ENCODE measurements around the gene RRP1.

RRP1 gene

DNA sequence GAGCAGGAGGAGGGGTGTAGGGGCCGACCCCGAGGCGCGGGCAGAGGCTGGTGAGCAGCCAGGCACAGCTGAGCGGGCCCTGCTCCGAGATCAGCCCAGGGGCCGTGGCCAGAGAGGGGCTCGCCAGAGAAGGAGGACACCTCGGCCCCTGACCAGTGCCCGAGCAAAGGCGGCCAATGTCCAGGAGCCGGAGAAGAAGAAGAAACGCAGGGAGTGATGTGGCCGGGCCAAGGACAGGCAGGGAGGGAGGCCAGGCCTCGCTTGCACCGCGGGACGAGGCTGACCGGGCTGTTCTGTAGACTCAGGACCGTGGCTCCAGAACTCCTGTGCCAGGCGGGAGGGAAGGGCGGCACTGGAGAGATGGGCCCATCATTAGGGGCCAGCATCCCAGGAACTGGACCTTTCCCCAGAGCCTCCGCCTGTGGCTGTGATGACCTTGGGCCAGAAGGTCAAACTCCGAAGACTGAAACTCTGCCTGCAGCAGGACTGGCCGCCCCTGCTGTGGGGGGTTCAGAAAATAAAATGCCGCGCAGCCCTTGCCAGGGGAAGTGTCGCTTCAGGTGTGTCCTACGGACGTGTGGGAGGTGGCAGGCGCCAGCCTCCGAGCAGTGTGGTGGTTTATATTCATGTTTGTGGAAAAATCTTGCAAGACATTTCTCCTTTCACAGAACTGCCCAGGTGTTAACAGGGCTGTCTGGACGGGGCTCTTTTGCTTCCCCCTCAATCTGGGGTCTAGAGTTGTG is 14.4 kb downstream of the RRP1 start:
- no peak for DNase-seq

GRCh38 chr21:43805275-43805800 is 16.0 kb downstream of the RRP1 start:
- DNase-seq: no peak

GRCh38 chr21:43806017-43806710 is 16.8 kb downstream of the RRP1 start:
- DNase-seq: no peak

- no peak for DNase-seq
These were observed 19.0 kb downstream of the RRP1 start for GRCh38 chr21:43808367-43808766.

GRCh38 chr21:43808832-43809251 is 19.5 kb downstream of the RRP1 start:
- DNase-seq: no peak

GRCh38 chr21:43809346-43809799 is 20.0 kb downstream of the RRP1 start:
- no peak for DNase-seq

DNA sequence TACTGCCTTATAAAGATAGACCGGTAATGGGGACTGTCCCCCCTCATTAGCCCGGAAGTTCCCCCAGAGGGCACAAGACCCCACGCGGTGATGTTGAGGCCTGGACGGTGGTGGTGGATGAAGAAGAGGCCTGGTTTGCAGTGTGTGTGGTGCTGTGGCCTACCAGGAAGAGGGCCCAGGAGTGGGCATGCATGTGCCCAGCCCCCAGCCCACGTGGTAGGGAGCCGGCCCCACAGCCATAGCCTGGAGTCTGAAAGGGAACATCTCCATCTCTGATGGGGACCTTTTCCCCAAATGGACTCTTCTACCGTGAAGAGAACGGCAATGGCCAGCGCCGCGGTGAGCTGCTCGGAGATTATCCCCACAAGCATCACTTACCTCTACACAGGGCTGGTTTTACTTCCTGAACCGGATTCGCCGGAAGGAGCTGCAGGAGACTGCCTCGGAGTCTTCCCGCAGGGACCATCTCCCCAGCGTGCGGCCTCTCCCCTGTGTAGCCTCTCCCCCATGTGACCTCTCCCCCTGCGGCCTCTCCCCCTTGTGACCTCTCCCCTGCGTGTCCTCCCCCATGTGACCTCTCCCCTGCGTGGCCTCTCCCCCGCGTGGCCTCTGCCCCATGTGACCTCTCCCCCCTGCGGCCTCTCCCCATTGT is 20.6 kb downstream of the RRP1 start:
- DNase-seq: no peak

DNA sequence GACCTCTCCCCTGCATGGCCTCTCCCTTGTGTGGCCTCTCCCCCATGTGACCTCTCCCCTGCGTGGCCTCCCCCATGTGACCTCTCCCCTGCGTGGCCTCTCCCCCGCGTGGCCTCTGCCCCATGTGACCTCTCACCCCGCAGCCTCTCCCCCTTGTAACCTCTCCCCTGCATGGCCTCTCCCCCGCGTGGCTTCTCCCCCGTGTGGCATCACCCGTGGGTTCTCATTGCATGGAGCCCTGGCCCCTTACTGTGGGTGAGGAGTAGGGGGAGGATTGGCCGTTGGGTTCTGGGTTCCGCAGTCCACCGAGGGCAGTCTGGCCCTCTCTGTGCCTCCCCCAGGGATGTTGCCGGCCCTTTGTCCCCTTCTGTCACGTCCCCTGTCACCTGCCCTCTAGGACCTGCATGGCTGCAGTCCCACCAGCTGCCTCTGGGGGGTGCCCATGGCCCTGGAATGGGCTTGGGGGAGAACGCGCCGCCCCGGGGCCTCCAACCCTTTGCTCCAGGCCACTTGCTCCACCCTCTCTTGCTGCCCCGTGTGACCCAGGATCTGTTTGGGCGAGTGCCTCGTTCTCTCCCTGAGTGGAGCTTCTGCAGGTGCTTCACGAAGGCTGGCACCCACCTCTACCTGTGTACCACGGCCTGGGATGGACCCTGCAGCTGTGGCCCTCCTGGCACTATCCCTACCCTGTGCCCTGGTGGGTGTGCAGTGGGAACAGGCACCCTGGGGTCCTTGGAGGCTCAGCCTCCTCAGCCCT is 21.3 kb downstream of the RRP1 start:
- DNase-seq: peak; percentile 44

- DNase-seq: no peak
These were observed 22.1 kb downstream of the RRP1 start for GRCh38 chr21:43811262-43812105.

DNA sequence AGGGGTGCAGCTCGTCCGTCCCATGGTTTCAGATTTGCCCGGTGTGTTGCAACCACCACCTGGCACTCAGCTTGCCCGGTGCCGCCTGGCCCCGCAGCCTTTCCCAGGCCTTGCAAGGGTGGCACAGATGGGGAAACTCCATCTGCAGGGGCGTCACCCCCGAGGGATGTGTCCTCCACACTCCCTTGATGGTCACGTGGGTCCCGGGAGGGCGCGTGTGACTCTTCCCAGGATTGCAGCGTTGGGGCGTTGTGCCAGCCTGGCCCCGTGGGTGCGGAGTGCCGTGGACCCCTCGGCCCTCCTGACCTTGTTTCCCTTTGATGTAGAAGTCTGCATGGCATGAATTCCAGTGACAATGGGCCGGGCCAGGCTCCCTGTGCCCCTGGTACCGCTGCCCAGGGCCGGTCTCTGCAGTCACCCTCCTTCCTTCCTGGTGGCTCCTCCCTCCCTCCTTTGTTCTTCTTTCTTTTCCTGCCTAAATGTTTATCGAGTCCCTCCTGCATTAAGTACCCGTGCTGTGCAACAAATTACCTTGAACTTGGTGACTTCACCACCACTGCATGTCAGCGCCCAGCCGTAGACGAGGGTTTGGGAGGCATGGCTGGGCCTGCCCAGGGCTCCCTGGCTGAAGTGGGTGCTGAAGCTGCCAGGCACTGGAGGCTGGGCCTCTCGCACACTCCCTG is 22.9 kb downstream of the RRP1 start:
- no peak for DNase-seq

DNA sequence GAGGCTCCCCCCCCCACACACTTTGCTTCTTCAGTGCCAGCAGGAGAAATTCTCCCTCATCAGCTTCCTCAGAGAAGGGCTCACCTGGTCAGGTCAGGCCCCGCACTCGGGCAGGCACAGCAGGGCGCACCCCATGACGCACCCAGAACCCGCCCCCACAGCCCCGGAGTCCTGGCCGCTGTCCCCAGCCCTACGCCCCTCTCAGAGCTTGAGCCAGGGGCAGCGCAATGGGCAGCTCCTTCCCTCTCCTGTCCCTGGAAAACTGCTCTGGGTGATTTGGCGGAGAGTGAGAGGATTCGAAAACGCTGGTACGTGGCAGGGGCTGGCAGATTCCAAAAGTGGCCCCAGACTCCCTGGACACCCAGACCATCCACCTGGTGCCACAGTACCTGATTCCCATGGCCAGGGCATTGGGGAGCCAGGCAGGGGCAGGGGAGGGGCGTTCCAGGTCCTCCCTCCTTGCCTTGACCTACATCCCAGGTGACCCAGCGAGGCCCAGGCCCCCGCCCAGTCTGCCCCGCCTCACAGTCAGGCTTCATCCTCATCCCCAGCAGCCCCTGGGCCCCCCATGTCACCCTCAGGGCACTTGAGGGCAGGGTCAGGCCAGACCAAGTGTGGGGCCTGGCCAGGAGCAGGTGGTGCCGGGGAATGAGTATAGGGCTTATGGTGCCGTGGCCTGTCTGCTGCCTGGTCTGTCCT is 23.7 kb downstream of the RRP1 start:
- DNase-seq: no peak

DNA sequence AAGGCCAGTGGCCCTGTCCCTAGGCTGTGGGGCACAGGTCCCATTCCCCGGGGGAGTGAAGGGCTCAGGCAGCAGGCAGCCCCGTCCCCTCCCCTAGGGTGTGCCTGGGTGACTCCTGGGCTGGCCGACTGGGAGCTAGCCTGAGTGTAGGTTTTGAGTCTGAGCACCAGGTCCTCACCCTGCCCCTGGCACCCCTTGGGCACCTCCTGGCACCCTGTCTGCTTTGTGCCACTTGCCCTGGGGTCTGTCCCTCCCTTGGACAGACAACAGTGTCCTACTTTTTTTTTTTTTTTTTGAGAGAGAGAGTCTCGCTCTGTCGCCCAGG is 24.2 kb downstream of the RRP1 start:
- no peak for DNase-seq

- DNase-seq: no peak
These were observed 25.1 kb downstream of the RRP1 start for GRCh38 chr21:43814215-43815106.

- DNase-seq: no peak
These were observed 25.8 kb downstream of the RRP1 start for GRCh38 chr21:43815107-43815613.

DNA sequence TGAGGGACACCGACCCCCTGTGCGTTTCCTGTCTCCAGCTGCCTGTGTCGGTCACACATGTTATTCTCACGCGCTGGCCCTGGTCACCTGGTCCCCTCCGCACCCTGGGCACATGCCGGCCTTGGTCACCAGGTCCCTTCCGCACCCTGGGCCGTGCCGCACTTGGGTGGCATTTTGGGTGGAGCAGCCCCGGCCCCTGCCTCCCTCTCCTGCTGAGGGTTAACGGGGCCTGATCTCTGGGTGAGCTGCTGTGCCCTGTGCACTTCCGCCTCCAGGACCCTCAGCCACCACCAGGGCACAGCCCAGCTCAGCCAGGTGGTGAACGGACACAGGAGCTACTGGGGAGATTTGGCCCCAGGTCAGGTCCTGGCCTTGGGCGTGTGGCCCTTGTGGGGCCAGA is 26.6 kb downstream of the RRP1 start:
- no peak for DNase-seq

DNA sequence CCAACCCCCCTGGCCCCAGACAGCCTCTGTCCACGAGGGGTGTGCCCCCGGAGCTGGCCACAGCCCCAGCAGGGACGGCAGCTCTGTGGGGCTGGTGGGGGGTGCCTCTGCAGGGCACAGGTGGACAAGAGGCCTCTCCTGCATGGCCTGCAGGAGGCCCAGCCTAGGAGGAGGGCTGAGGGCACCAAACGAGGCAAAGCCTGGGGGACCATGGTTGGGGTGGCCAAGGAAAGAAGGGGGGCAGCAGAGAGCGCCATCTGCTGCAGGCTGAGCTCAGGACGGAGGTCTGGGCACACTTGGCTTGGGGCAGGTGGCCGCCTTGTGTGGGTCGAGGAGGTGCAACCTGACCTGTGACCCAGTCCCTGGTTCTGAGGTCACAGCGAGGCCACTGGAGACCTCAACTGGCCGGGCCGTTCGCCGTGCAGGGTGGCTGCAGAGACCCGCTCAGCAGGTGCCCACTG is 27.3 kb downstream of the RRP1 start:
- DNase-seq: no peak

DNA sequence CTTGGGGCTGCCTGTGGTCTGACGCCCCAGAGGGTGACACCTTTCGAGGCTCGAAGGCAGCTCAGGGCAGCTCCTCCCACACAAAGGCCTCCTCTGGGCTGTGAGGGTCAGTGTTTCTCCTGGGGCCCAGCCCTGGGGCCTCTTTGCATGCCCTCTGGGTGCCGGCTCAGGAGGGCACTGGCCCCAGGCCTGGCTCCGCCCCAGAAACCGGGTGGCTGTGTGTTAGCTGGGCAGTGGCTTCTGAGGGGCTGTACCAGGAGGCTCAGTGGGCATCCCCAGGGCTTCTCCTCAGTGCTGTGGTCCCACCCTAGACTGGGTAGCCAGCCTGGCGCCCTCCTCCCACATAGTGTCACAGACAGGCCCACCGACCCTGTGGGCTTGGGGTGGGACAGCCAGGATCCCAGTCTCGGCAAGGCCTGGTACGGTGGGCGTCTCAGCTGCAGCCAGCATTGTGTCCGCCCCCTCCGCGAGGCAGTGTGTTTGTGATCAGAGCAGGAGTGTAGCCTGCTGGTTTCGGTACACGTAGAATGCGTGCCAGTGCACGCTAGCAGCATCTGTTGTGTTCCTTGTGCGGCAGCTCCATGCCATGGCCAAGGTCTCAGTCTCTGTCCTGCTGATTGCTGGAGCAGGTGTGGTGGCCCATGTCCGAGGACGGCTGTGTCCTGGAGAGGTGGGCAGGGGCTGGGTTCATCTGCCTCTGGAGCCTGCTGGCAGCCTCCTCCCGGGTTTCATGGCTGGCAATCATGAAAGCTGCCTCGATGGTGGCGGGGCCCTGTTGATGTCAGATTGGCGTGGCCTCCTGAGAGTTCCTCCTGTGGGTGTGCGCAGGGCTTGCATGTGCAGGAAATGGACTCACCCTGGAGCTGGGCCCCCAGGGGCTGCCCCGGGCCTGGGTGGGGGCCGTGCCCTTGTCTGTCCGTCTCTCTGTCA is 28.0 kb downstream of the RRP1 start:
- no peak for DNase-seq

- no peak for DNase-seq
These were observed 29.3 kb downstream of the RRP1 start for GRCh38 chr21:43818685-43819084.
